SH-SY5Y (cell line): Measurements from ENCODE around the gene CHD9.

Experiments used
- GATA2 ChIP-seq: IDR thresholded peaks from 2 replicates; pipeline ENCODE4 v1.6.1; 2011; ENCODE audit warnings: mild to moderate bottlenecking, low read depth, low read length
- GATA3 ChIP-seq: IDR thresholded peaks from 2 replicates; pipeline ENCODE4 v1.6.1; 2011; ENCODE audit warnings: low read depth, mild to moderate bottlenecking, low read length, moderate library complexity

DNA sequence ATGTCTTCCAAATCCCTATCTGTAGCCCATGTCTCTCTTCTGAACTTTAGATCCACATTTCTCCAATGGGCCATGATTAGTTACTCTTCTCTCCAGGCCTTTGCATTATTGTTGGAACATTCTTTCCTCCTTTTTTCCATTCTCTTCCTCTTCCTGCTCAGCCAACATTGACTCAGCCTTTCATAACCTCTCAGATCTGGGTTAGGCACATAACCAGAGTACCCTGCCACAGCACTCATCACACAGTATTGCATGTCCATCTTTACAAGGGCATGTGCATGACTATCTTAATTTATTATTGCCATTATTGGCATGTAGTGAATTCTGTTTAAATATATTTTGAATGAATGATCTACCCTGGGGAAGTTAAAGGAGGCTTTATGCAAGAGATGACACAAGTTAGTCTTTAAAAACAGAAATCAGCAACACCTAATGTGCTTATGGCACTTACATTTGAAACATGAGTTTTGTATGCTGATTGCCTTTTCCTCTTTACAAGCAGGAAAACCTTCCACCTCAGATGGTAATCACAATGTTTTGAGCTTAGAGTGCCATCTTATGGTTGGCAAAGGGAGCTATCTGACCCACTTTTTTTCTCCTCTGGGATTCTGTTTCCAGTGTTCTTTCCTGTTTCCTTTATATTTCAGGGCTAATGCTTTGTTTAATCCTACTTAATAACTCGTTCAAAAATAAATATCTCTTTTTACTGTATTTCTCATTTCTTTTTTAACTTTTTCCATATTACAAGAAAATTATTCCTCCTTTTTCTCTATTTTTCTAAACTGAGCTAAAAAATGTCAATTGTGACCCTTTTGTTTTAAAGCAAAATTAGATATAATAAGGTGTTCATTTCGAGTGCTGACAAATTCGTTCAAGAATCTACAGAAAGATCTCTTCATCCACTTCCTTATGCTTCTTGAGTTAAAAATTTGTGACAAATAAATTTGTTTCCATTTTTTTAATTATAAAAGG, 228.5 kb downstream of the CHD9 start:
- TF ChIP-seq GATA2 (peak; percentile 34; the same call in 1 of the 2 replicates), GATA3 (no peak)
